Stomach (tissue), 4 donors: ENCODE results near the gene VDAC1.

Source experiments
- POLR2A ChIP-seq, 4 donors: fragments of 450-650 bp; IDR thresholded peaks; one replicate each; pipeline ENCODE4 v1.6.1; 2016; ENCODE audit warnings: antibody characterized with exemption in 4 of 4, control low read depth in 2 of 4, mild to moderate bottlenecking in 1 of 4, moderate library complexity in 1 of 4
- TF ChIP-seq, protein P1 (sequence below), 7 experiments: fragments of 450-650 bp in 4 of 7; fragments of 200-600 bp in 3 of 7; sonication (generic) in 3 of 7; IDR thresholded peaks; one replicate each; pipeline ENCODE4 v1.5.1; 2016 to 2019; ENCODE audit warnings: antibody characterized with exemption in 7 of 7, control low read depth in 2 of 7, mild to moderate bottlenecking in 1 of 7

DNA sequence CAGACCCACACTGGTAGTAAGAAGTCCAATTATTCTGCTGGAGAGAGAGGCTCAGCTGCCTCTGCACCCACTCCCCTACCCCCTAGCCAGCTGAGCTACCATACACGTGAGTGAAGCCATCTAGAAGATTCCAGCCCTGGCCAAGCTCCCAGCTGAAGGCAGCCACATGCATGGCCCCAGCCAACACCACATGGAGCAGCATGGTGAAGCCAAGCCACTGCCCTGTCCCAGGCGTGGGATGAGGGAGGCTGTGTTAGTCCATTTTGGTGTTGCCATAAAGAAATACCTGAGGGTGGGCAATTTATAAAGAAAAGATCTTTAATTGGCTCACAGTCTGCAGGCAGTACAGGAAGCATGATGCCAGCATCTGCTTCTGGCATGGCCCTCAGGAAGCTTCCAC lies 20.0 kb upstream of the VDAC1 start:
- TF ChIP-seq, protein P1, sequence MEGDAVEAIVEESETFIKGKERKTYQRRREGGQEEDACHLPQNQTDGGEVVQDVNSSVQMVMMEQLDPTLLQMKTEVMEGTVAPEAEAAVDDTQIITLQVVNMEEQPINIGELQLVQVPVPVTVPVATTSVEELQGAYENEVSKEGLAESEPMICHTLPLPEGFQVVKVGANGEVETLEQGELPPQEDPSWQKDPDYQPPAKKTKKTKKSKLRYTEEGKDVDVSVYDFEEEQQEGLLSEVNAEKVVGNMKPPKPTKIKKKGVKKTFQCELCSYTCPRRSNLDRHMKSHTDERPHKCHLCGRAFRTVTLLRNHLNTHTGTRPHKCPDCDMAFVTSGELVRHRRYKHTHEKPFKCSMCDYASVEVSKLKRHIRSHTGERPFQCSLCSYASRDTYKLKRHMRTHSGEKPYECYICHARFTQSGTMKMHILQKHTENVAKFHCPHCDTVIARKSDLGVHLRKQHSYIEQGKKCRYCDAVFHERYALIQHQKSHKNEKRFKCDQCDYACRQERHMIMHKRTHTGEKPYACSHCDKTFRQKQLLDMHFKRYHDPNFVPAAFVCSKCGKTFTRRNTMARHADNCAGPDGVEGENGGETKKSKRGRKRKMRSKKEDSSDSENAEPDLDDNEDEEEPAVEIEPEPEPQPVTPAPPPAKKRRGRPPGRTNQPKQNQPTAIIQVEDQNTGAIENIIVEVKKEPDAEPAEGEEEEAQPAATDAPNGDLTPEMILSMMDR (IDR thresholded peaks at IDR 0.05) = no peak
- no peak for TF ChIP-seq POLR2A (IDR thresholded peaks at IDR 0.05)
